Caco-2 (cell line): ENCODE measurements around the gene MED13L. TPM values are rescaled to one million over a fixed set of nuclear protein-coding genes. Genes with fewer than 3 reads are reported as not detected.
A peak's percentile ranks its signal among the peaks of the same experiment; 100 is the strongest.

Experiments
- BruUV-seq: library from RNA; stranded (reverse); fragments of 400-500 nt; replicated peaks from 2 replicates; lab custom pipeline; 2021; lab: Mats Ljungman, UMichigan
- CTCF ChIA-PET: fragments of 300-600 bp; sonication (Branson Sonifier 250); formaldehyde crosslinking; loops from one replicate; lab custom pipeline; 2022; ENCODE audit warnings: antibody characterized with exemption; lab: Charles Lee
- POLR2A ChIA-PET: fragments of 300-600 bp; sonication (Branson Sonifier 250); formaldehyde crosslinking; loops from one replicate; lab custom pipeline; 2022; ENCODE audit warnings: antibody characterized with exemption; lab: Charles Lee
- DNase-seq, 2 experiments: peaks; one replicate each; pipeline versions ENCODE4 v3.0.0 to v3.0.0-alpha.2; 2020 to 2022
- H3K27me3 ChIP-seq: replicated peaks from 2 replicates; pipeline ENCODE4 v1.6.0; 2011; ENCODE audit warnings: low read length; ENCODE audit not compliant: control insufficient read depth, insufficient read depth
- H3K36me3 ChIP-seq: 2 replicates; pipeline ENCODE4 v1.5.1; 2011; ENCODE audit warnings: low read length; ENCODE audit not compliant: control insufficient read depth, insufficient read depth
- H3K4me1 ChIP-seq: fragments of 250-450 bp; sonication (Bioruptor Pico); 2 replicates; pipeline ENCODE4 v1.5.1; 2020; ENCODE audit warnings: mild to moderate bottlenecking
- H3K4me3 ChIP-seq: 2 replicates; pipeline ENCODE4 v1.5.1; 2011; ENCODE audit warnings: low read depth, mild to moderate bottlenecking, control low read depth, low read length
- H3K9me3 ChIP-seq: fragments of 250-450 bp; sonication (Bioruptor Pico); 2 replicates; pipeline ENCODE4 v1.5.1; 2020; ENCODE audit warnings: mild to moderate bottlenecking, moderate library complexity
- H3K27ac Mint-ChIP-seq: one replicate; pipeline ENCODE4 v1.8.0; 2022; ENCODE audit warnings: mixed read lengths; ENCODE audit not compliant: unreplicated experiment
- H3K27me3 Mint-ChIP-seq: one replicate; pipeline ENCODE4 v1.8.0; 2022; ENCODE audit warnings: mixed read lengths; ENCODE audit not compliant: insufficient read depth, unreplicated experiment
- H3K36me3 Mint-ChIP-seq: one replicate; pipeline ENCODE4 v1.8.0; 2022; ENCODE audit warnings: mild to moderate bottlenecking, mixed read lengths; ENCODE audit not compliant: insufficient read depth, unreplicated experiment
- H3K4me1 Mint-ChIP-seq: one replicate; pipeline ENCODE4 v1.8.0; 2022; ENCODE audit warnings: low read depth, mixed read lengths; ENCODE audit not compliant: unreplicated experiment
- H3K4me3 Mint-ChIP-seq: one replicate; pipeline ENCODE4 v1.8.0; 2022; ENCODE audit warnings: mild to moderate bottlenecking, moderate library complexity, mixed read lengths; ENCODE audit not compliant: unreplicated experiment
- H3K9me3 Mint-ChIP-seq: one replicate; pipeline ENCODE4 v1.8.0; 2022; ENCODE audit warnings: mixed read lengths; ENCODE audit not compliant: unreplicated experiment
- CTCF ChIP-seq, 2 experiments: fragments of 200-600 bp in 1 of 2; IDR thresholded peaks; 1 replicate in 1 of 2; 2 replicates in 1 of 2; pipeline versions ENCODE4 v1.5.1 to v1.8.0; 2011 to 2022; ENCODE audit warnings: antibody characterized with exemption in 1 of 2, control low read depth in 1 of 2, inconsistent platforms in 1 of 2, low read depth in 1 of 2, low read length in 1 of 2, mild to moderate bottlenecking in 1 of 2, moderate library complexity in 1 of 2; ENCODE audit not compliant: insufficient read depth in 1 of 2, severe bottlenecking in 1 of 2, unreplicated experiment in 1 of 2
- intact Hi-C: fragments of 100-400 bp; cut with micrococcal nuclease; formaldehyde crosslinking; loops from one replicate; pipeline ENCODE4 v1.10.0; 2022; ENCODE audit not compliant: unreplicated experiment
- total RNA-seq: library from RNA; stranded (reverse); gene quantifications from 2 replicates; pipeline ENCODE4 v1.2.3, GENCODE V29; 2022

MED13L gene
- total RNA-seq, 1 experiment from 2014 or later: 160 TPM

- H3K27me3 ChIP-seq: no peaks in the 10 kb centered on the region
- no peak for DNase-seq
- no peaks in the 10 kb centered on the region for H3K36me3 ChIP-seq
- H3K4me1 ChIP-seq: no peaks in the 10 kb centered on the region; the same call in 1 of the 2 replicates
- POLR2A ChIA-PET: no interaction called here
- no peak overlapping the region for H3K4me3 Mint-ChIP-seq
- peaks cover 5% of the 10 kb centered on the region for H3K36me3 Mint-ChIP-seq
- H3K27me3 Mint-ChIP-seq: no peaks in the 10 kb centered on the region
- no peak overlapping the region for H3K27ac Mint-ChIP-seq
- no peak overlapping the region for H3K4me3 ChIP-seq
- CTCF ChIA-PET: interaction anchor here (0.6 kb wide), 1 partner anchor 21 kb away, joined by 4 read pairs; no protein-coding TSS in a partner anchor
- H3K9me3 Mint-ChIP-seq: no peaks in the 10 kb centered on the region
- no TSS peak for BruUV-seq
- H3K4me1 Mint-ChIP-seq: peaks cover 17% of the 10 kb centered on the region
- no peaks in the 10 kb centered on the region for H3K9me3 ChIP-seq
- TF ChIP-seq CTCF (IDR thresholded peaks at IDR 0.05; ENCODE audit: insufficient read depth in 1 of 2, low read depth in 1 of 2, low read length in 1 of 2, severe bottlenecking in 1 of 2, unreplicated experiment in 1 of 2): no peak
- intact Hi-C loops: loop anchor here (10.0 kb wide), 1 partner anchor 123 kb away; no protein-coding TSS in a partner anchor
Observed at GRCh38 chr12:116137318-116137717, 140.2 kb downstream of the MED13L start.

- no peaks in the 10 kb centered on the region for H3K27me3 ChIP-seq
- H3K9me3 ChIP-seq: no peaks in the 10 kb centered on the region
- intact Hi-C loops: loop anchor here (10.0 kb wide), 1 partner anchor 122 kb away; no protein-coding TSS in a partner anchor
- no peak overlapping the region for H3K4me3 ChIP-seq
- Mint-ChIP-seq H3K27me3 (no peaks in the 10 kb centered on the region), H3K36me3 (peaks cover 5% of the 10 kb centered on the region), H3K4me3 (no peak overlapping the region), H3K9me3 (no peaks in the 10 kb centered on the region), H3K4me1 (peaks cover 11% of the 10 kb centered on the region), H3K27ac (peak overlapping the region; percentile 8)
- no peak for DNase-seq
- ChIA-PET POLR2A (no interaction called here), CTCF (no interaction called here)
- BruUV-seq: no TSS peak
- no peaks in the 10 kb centered on the region; the same call in none of the 2 replicates for H3K4me1 ChIP-seq
- no peak for TF ChIP-seq CTCF (IDR thresholded peaks at IDR 0.05; ENCODE audit: insufficient read depth in 1 of 2, low read depth in 1 of 2, low read length in 1 of 2, severe bottlenecking in 1 of 2, unreplicated experiment in 1 of 2)
- no peaks in the 10 kb centered on the region for H3K36me3 ChIP-seq
Observed at GRCh38 chr12:116136340-116136739, 141.2 kb downstream of the MED13L start.

GRCh38 chr12:116135209-116135930 is 142.1 kb downstream of the MED13L start:
- no peak for DNase-seq
- Histone ChIP-seq H3K36me3 (no peaks in the 10 kb centered on the region), H3K4me3 (no peak overlapping the region), H3K27me3 (no peaks in the 10 kb centered on the region), H3K4me1 (no peaks in the 10 kb centered on the region; the same call in none of the 2 replicates), H3K9me3 (no peaks in the 10 kb centered on the region)
- no TSS peak for BruUV-seq
- ChIA-PET CTCF (interaction anchor here (0.6 kb wide), 1 partner anchor 73 kb away, joined by 4 read pairs; no protein-coding TSS in a partner anchor), POLR2A (interaction anchor here (0.6 kb wide), 2 partner anchors 35 to 97 kb away, joined by 4 to 6 read pairs; no protein-coding TSS in a partner anchor)
- intact Hi-C loops: loop anchor here (10.0 kb wide), 1 partner anchor 121 kb away; no protein-coding TSS in a partner anchor
- Mint-ChIP-seq H3K4me3 (no peak overlapping the region), H3K36me3 (peaks cover 5% of the 10 kb centered on the region), H3K4me1 (peaks cover 19% of the 10 kb centered on the region), H3K9me3 (no peaks in the 10 kb centered on the region), H3K27me3 (no peaks in the 10 kb centered on the region), H3K27ac (no peak overlapping the region)
- no peak for TF ChIP-seq CTCF (IDR thresholded peaks at IDR 0.05; ENCODE audit: insufficient read depth in 1 of 2, low read depth in 1 of 2, low read length in 1 of 2, severe bottlenecking in 1 of 2, unreplicated experiment in 1 of 2)
